DMS 273 treated with DMSO at 0.1 percent for 48 hours (cell line): Measurements from ENCODE around the gene GALNT10.
A peak's percentile ranks its signal among the peaks of the same experiment; 100 is the strongest.

ENCODE experiments used
- DNase-seq: peaks from one replicate; lab custom pipeline; 2025; lab: John Stamatoyannopoulos, UW

The GALNT10 gene

DNA sequence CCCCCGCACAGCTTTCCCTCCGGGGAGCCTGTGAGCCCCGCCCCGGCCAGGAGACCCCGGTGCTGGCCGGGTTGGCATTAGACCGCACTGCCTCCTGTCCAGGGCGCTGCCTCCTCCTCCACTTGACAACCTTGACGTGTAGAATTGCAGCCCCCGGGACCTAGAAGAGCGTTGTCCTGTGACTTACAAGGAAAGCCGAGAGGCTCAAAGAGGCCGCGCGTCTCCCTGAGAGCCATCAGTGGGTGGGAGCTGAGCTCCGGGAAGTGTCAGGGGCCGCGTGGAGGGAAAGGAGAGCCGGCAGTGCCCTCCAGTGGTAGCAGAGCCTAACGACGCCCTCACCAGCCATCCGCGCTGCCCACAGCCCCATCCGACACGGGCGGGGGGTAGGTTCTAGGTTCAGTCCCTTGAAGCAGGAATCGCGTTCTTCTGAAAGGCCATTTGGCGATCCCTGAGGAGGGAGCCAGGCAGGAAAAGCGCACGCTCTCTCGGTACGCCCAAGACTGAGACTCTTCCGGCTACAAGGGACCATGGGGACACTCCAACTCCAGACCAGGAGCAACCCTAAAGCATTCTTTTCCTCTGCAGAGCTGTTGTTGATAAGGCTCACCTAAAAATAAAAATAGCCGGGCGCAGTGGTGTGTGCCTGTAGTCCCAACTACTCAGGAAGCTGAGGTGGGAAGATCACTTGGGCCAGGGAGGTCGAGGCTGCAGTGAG lies 214.7 kb downstream of the GALNT10 start:
- peak; percentile 26 for DNase-seq

DNA sequence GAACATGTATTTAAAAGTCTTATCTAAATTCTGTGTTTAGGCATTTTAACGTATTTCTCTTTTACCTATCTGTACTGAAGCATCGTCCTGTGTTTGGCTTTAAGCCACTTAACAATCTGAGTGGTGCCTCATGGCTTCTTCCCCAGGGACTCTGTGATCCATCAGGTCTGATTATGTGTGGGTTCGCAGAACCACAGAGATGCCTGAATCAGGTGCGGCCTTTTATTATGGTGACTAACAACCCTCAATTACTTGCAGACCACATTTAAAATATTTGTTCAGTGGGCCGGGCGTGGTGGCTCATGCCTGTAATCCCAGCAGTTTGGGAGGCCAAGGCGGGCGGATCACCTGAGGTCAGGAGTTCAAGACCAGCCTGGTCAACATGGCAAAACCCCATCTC lies 215.7 kb downstream of the GALNT10 start:
- DNase-seq, result no peak

DNA sequence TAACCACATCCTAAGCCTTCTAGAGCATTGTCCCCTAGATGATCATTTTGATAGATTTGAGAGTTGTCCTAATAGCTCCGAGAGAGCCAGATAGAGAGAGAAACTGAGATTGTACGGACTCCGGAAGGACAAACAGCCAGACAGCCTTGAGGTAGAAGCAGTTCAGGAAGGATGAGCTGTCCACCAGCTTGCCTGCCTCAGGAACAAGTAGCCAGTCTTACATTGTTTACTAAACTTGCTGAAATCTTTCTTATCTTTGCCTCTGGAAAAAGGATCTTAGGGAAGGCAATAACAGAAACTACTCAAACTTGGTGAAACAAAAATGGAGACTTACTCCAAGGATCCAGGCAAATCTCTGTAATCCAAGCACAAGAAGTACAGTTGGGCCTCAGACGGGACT lies 216.3 kb downstream of the GALNT10 start:
- no peak for DNase-seq

DNA sequence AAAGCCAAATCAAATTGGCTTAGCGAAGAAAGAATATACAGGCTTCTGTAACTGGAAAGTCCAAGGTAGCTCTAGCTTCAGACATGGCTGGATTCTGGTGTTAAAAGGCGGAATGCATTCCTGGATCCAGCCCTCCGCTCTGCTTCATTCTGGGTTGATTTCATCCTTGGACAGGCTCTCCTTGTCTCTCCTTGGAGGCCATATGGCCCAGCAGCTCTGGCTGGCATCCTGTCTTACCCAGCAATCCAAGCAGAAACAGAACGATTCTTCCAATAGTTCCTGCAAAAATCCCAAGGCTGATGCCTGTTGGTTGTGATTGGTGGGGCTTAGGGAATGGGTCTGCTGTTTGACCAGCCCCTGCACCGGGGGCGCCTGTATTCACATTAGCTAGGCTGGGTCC lies 218.3 kb downstream of the GALNT10 start:
- DNase-seq, result no peak

DNA sequence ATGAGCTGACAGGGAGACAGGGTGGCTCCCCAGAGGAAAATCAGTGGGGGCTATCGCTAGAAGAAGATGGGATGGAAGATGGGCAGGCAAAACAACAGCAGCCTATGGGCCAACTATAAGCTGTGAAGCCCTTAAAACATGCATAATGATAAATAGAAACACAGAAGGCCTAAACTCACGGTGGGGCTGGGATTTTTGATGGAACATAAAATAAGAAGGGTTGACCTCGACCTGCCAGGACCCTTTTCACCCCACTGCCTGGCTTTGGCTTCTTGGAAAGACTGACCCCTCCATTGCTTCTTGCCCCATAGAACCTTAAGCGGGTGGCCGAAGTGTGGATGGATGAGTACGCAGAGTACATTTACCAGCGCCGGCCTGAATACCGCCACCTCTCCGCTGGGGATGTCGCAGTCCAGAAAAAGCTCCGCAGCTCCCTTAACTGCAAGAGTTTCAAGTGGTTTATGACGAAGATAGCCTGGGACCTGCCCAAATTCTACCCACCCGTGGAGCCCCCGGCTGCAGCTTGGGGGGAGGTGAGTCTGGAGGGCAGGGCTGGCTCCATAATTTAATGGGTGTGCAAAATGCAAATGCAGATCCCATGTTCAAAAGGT lies 218.8 kb downstream of the GALNT10 start:
- no peak for DNase-seq

DNA sequence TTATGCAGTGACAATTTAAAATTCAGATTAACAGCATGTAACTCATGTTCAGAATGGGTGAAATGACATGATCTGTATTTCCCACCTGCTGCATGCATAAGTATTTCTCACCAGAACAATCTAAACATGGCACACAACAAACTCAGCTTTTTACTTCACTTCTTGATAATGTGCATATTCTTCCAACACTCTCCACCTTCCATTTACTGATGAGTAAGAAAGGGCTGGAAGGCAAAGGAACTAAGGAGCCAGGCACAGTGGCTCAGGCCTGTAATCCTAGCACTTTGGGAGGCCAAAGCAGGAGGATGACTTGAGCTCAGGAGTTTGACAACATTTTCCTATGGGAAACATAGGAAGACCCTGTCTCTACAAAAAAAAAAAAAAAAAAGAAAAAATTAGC lies 219.5 kb downstream of the GALNT10 start:
- no peak for DNase-seq

DNA sequence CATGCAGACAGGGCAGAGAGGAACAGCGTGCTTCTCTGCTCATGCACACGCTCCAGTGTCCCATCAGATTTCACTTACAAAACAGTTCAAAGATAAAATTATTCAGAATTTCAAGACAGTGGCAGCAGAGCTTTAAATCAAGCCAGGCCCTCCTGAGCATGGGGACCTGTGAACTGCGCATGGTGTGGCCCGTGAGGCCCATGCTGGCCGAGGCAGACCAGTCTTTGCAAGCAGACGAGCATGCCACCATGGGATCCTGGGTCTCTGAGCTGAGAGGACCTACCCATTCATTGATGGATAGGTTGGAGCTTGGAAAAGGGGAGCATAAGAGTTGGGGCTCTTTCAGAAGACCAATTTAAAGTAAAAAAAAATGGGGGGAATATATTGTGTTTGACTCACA lies 220.3 kb downstream of the GALNT10 start:
- no peak for DNase-seq

DNA sequence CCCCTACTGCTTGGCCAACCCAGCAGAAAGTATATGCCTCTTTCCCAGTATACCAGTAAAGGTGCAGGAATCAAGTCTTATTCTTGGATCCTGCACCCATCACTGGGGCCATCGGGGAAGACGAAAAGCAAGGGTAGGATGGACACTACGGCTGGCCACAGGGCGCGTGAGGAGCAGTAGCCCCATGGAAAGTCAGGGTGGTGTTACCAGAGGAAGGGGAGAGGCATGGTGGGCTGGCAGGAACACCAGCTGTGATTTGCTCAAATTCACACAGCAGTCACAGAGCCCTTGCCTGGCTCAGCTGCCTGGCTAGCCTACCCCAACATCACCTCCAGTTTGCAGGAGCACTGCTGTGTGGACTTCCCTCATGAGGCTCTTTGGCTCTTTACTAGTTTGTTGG lies 220.8 kb downstream of the GALNT10 start:
- no peak for DNase-seq

DNA sequence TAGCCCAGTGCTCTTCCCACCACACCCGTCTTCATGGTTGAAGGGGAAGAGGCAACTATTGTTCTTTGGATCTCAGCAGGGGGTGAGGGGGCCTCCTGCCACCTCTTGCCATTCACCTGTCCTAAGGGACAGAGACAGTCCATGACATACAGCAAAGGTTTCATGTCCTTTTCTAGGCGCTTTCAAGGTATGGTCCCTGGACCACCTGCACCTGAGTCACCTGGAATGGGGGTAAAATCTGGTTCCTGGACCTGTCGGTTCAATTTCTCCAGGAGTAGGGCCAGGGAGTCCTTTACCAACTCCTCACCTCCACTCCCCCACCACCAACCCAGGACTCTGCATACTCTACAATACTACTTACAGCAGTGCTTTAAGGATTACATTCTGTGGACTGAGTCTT lies 221.8 kb downstream of the GALNT10 start:
- no peak for DNase-seq

DNA sequence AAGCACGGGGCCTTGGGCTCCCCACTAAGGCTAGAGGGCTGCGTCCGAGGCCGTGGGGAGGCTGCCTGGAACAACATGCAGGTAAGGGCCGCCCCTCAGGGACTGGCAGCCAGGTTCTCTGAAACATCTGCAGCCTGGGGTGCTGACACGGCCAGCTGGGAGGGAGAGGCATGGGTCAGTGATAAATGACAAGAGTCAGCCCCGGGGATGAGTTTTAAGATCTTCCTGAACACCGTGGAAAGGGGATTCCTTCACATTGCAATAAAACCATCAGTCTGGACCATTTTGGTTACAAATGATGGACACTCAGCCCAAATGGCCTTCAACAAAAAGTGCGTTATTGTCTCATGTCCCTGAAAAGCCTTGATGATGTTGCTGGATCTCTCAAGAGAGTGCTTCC lies 222.4 kb downstream of the GALNT10 start:
- no peak for DNase-seq

DNA sequence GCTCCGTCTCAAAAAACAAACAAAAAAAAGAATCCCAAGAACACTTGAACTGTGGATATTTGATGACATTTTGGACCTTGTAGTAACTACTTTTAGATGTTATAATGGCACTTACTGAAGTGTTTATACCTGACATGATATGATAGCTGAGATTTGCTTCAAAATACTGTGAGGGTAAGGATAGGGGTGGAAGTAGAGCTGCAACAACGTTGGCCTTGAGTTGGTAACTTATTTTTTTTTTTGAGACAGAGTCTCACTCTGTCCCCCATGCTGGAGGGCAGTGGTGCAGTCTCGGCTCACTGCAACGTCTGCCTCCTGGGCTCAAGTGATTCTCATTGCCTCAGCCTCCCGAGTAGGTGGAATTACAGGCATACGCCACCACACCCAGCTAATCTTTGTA lies 224.6 kb downstream of the GALNT10 start:
- DNase-seq, result no peak

DNA sequence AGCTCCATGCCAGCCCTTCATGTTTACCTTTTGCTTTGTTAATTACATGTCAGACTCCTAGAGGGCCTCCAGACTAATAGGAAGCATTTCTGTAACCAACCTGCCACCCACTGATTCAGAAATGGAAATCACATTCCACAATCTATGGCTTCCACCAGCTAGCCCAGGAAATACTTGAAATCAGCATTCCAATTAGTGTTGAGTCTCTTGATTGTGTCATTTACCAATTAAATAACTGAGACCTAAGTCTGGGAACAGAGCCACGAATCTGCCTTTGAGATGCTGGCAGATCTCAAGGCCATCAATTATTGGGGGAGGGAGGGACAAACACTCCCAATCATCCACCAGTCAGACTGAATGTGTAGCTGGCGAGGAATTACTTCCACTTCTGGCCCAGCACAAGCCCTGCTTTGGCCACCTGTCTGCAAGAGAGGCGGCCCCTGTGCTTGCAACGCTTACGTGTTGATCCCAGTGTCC lies 227.8 kb downstream of the GALNT10 start:
- no peak for DNase-seq

DNA sequence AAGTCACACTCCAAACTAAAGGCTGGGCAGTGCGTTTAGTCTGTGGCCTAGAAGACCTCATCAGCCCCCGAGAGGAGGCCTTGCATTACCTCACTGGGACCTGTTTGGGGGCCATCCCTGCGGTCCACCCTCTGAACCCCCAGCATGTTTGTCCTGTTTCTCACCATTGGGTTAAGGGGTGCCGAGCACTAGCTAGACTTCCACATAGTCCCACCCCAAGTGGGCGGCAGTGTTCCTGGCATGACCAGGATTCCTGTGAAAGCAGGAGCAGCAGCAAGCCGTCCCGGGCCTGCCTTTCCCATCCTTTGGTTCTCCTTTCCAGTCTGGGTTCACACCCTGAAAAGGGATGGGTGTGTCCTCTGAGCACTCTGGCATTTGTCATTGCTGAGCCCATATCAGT lies 228.7 kb downstream of the GALNT10 start:
- DNase-seq, result no peak

DNA sequence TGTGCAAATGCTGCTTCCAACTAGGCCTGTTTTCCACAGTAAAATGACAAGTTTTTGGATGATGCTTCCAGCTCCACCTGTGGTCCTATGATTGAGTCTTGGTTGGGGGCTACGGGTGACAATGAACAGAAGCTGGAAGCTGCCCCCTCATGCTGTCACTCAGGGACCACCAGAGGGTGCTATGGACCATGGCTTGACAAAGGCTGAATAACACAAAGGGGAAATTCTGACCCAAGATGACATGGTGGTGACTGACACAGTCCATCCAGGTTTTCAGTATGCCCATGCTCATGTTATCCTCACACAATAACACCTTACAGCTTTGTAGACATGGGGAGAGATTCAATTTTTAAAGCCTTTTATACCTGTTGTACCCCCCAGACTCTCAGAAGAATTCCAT lies 231.3 kb downstream of the GALNT10 start:
- no peak for DNase-seq

DNA sequence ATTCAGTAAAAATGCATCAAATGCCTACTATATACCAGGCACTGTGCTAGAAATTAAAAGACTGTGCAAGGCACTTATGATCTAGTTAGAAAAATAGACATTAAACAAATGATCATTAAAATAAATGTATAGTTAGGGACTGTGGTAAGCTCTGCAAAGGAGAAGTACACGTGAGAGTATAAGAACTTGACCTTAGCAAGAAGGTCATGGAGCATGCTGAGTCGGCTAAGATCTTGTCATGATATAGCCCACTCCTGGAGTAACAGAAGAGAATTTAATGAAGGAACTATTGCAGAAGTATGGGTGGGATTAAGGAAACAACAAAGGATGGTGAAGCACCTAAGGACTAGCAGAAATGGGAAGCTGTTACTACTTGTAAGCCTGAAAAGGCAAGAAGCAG lies 231.8 kb downstream of the GALNT10 start:
- no peak for DNase-seq

DNA sequence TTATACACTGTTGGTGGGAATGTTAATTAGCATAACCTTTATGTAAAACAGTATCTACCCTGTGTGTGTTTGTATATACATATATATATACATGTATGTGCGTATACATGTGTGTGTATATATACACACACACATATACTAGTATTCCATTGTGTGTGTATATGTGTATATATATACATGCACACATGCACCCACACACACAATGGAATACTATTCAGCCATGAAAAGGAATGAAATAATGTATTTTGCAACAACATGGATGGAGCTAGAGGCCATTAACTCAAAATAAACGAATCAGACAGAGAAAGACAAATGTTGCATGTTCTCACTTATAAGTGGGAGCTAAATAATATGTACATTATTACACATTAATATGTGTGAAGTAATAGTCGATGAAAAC lies 237.7 kb downstream of the GALNT10 start:
- no peak for DNase-seq

DNA sequence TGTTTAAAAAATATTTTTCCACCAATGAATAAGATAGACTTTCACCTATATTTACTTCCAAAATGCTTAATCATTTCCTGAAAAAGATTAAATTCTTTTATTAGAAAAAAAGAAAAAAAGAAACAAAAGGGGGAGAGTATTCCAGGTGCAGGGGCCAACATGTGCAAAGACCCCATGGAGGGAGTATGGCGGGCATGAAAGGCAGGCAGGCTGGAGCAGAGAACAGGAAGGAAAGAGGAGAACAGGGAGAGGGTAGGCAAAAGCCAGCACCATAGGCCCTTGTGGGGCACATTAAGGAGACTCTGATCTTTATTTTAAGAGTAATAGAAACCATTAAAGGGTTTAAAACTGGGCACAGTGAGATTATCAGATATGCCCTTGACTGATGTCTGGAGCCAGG lies 238.8 kb downstream of the GALNT10 start:
- no peak for DNase-seq

DNA sequence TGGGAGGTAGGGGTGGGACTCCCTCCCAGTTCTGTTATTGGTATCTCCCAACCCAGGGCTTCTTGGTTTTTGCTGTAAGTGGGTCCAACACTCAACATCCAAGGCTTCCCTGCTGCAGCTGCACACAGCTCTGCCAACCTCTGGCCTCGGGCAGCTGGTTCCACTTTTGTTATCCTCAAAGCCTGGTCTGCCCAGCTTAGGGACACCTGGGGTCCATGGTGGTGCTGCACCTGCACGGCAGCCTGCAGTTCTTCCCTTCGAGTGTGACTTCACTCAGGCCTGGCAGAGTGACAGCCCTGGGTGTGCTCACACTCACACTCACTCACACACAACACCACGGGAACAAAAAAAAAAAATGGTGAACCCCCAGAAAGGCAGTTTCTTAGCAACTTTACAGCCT lies 239.9 kb downstream of the GALNT10 start:
- no peak for DNase-seq

DNA sequence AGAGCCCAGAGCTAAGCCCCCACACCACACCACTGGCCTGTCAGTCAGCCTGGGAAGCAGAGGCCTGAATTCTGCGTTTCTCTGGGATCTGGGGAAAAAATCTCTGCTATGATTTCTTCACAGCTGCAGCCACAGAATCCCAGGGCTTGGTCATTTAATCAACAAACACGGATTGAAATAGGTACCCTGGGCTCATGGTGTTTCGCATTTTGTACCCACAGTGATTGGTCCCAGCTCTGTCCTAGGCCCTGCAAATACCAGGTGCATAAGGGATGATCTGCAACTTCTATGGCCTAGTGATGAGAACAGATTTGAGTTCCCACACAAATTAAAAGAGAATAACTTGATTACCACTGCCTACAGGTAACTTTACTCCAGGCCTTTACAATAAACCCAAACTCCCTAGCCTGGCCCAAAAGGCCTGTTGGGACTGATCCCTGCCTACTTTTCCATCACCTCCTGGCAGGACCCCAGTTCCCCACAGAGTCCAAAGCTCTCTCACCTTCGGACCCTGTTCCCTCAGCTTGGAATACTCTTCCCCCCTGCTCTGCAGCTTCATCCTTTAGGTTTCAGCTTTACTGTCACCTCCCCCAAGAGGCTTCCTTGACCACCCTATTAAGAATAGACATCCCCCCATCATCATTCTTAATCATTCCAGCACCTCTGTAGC lies 240.6 kb downstream of the GALNT10 start:
- DNase-seq, result no peak

DNA sequence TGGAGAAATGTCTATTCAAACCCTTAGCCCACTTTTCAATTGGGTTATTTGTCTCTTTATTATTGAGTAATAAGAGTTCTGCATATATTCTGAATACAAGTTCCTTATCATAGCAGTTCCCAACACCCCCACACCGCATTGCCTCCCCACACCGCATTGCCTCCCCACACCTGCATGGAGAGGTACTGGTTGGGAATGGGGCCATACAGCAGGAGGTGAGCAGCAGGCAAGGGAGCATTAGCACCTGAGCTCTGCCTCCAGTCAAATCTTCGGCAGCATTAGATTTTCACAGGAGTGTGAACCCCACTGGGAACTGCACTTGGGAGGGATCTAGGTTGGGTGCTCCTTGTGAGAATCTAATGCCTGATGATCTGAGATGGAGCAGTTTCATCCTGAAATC lies 244.7 kb downstream of the GALNT10 start:
- no peak for DNase-seq

DNA sequence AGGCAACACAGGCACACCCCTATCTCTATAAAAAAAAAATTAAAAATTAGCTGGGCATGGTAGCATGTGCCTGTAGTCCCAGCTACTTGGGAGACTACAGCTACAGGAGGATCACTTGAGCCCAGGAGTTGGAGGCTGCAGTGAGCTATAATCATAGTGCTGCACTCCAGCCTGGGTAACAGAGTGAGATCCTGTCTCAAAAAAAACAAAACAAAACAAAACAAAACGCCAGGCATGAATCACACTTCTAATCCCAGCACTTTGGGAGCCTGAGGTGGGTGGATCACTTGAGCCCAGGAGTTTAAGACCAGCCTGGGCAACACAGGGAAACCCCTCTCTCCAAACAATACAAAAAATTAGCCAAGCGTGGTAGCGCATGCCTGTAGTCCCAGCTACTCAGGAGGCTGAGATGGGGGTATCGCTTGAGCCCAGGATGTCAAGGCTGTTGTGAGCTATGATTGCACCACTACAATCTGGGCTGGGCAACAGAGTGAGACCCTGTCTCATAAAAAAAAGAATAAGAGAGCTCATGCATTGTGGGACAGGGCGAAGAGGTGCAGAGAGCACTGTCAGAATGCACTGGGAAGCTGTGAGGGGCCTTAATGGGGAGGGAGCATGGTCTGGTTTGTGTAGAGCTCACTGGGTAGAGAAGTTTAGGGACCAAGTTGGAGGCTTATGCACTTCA lies 246.9 kb downstream of the GALNT10 start:
- no peak for DNase-seq

DNA sequence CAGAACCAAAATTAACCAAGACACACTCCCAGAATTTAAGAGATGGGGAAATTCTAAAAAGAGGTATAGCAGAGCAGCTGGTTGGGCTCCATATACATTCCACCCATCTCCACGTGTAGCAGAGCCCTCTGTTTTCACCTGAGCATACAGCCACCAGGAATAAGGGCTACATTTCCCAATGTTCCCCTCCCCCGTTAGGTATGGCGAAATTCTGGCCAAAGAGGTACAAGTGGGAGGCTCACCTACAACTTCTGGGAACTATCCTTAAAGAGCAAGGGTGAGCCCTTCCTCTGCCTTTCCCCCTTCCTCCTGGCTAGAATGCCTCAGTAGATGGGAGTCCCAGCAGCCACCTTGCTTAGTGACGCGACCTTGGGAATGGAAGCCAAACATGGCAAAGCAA lies 250.0 kb downstream of the GALNT10 start:
- DNase-seq, result no peak

DNA sequence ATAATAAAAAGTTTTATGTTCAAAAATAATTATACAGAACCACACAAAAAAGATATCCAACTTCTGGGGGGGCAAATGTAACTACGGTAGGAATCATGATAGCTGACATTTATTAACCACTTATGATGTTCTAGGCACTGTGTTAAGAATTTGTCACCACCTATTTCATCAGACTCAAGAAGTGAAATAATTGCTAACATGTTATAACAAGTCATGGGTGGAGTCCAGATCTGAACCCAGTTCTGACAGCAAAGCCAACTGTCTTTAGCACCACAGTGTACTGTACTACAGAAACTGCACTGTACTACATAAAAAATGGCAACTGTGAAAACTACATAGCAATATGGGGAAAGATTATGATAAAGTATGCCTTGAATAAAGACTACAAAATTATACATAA lies 252.3 kb downstream of the GALNT10 start:
- DNase-seq, result no peak
